ENCODE results near the gene OPHN1. TPM values are rescaled to one million over a fixed set of nuclear protein-coding genes. Genes with fewer than 3 reads are reported as not detected.
"Not testable (repeated sequence)": the region's sequence is repeated elsewhere in the genome, so short reads cannot be mapped to it uniquely, and the experiment has no call there.

The OPHN1 gene
- total RNA-seq, 1 experiment from 2014 or later = 2.6 TPM

DNA sequence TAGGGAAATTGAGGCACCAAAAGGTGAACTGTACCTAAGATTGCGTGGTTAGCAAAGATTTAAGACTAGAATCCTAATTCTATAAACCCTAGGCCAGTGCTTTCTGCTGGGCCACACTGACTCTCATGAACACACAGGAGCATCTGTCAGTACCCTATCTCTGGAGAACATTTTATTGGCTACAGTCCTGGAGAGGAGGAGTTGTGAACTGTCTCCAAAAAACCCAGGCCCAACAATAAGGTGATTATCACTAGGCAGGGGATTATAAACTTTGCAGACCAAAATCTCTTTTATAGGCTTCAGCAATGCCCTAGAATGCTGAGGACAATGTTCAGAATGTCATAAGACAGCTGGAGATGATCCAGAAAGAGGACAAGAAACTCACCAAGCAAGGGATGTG, 24.1 kb downstream of the OPHN1 start:
- Histone ChIP-seq H3K36me3 (replicated peaks; ENCODE audit: control insufficient read depth, insufficient read depth, low read length) (no peaks in the 10 kb centered on the region), H3K4me3 (ENCODE audit: insufficient read depth, low read depth, low read length) (no peak overlapping the region), H3K27me3 (ENCODE audit: control insufficient read depth, insufficient read depth, low read length) (no peaks in the 10 kb centered on the region)
- DNase-seq = no peak

DNA sequence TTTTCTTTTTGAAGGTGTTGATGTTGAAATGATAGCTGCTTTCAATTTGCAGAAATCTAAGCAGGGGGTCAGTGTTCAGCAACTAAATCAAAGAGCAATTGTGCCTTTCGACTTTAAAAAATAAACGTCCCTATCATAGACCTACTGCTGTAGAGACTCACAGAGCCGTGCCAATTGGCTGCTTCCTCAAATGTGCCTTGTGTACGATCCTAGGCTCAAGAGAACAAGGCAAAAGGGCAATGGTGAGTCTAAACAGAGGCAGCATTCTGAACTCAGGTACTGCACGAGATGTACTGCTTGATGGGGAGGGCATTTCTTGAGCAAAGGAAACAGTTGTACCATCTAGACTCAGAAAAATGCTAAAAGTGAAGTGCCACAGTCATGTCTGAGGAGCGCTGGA, 29.8 kb downstream of the OPHN1 start:
- no peak for DNase-seq
- H3K36me3 ChIP-seq (replicated peaks; ENCODE audit: control insufficient read depth, insufficient read depth, low read length) = no peaks in the 10 kb centered on the region
- no peak overlapping the region for H3K4me3 ChIP-seq (ENCODE audit: insufficient read depth, low read depth, low read length)
- H3K27me3 ChIP-seq (ENCODE audit: control insufficient read depth, insufficient read depth, low read length) = no peaks in the 10 kb centered on the region

DNA sequence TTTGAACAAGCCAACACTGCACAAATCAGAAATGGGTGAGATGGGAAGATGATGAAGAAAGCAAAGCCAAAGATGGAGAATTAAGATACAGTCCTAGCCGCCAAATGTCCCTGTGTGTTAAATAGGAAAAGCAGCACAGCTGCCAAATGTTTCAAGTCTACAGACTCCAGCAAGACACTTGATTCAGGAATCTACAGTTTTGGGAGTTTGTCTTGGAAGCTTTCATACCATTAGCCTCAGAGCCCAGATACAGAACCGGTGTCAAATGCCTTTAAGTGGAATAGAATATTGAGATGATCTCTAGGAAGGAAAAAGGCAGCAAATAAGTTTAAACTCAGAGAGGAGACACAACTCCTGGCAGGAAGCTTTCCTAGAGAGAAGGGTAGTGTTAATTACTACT, 30.3 kb downstream of the OPHN1 start:
- Histone ChIP-seq H3K36me3 (replicated peaks; ENCODE audit: control insufficient read depth, insufficient read depth, low read length) (no peaks in the 10 kb centered on the region), H3K27me3 (ENCODE audit: control insufficient read depth, insufficient read depth, low read length) (no peaks in the 10 kb centered on the region), H3K4me3 (ENCODE audit: insufficient read depth, low read depth, low read length) (no peak overlapping the region)
- no peak for DNase-seq

DNA sequence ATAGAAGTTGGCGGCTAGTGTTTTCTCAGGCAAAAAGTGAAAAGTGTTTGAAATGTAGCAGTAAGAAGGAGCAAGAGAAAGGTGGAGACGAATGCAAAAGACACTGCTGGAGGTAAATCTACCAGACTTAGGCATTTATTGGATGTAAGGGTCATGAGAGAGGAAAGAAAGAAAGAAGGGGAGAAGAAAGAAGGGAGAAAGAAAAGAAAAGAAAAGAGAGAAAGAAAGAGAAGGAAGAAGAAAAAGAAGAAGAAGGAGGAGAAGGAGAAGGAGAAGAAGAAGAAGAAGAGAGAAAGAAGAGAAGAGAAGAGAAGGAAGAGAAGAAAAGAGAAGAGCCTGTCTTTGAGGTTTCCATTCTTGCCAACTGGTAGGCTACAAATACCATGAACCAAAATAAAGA, 31.2 kb downstream of the OPHN1 start:
- H3K27me3 ChIP-seq (ENCODE audit: control insufficient read depth, insufficient read depth, low read length) = no peaks in the 10 kb centered on the region
- H3K36me3 ChIP-seq (replicated peaks; ENCODE audit: control insufficient read depth, insufficient read depth, low read length) = no peaks in the 10 kb centered on the region
- no peak for DNase-seq
- no peak overlapping the region for H3K4me3 ChIP-seq (ENCODE audit: insufficient read depth, low read depth, low read length)

DNA sequence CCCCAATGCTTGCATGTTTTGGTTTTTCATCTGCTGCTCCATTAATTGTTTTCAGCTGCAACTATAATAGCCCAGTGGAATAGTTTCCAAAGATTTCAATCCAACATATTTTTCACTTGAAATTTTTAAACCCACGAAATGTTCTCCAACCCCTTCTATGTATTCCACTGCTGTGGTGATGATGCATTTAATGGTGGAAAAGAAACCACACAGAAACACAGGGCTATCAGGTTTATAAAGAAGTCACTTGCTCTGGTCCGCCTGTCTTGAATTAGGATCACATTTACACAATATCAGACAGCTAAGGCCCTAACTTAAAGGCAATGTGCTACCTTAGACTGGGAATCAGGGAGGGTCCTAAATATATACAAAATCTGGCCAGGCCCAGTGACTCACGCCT, 35.0 kb downstream of the OPHN1 start:
- DNase-seq = no peak
- H3K4me3 ChIP-seq (ENCODE audit: insufficient read depth, low read depth, low read length) = no peak overlapping the region
- no peaks in the 10 kb centered on the region for H3K36me3 ChIP-seq (replicated peaks; ENCODE audit: control insufficient read depth, insufficient read depth, low read length)
- no peaks in the 10 kb centered on the region for H3K27me3 ChIP-seq (ENCODE audit: control insufficient read depth, insufficient read depth, low read length)

DNA sequence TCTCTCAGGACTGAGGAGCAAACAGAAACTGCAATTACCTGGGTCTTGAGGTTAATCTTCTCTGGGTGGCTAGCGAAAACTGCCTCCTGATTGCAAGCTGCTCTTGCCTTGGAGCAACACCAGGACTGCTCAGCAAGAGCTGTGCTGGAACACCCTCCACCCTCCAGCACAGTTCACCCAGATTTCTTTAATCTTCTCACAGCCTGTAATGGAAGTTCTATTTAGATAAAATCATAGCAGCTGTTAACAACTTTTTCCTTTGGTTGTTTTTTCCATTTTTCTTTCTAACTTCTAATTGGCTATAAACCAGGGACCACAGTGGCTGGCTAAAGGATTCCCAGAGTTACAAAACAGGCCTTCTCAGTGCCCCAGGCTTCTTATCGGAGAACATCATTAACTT, 36.3 kb downstream of the OPHN1 start:
- no peaks in the 10 kb centered on the region for H3K36me3 ChIP-seq (replicated peaks; ENCODE audit: control insufficient read depth, insufficient read depth, low read length)
- H3K4me3 ChIP-seq (ENCODE audit: insufficient read depth, low read depth, low read length) = no peak overlapping the region
- no peaks in the 10 kb centered on the region for H3K27me3 ChIP-seq (ENCODE audit: control insufficient read depth, insufficient read depth, low read length)
- no peak for DNase-seq

DNA sequence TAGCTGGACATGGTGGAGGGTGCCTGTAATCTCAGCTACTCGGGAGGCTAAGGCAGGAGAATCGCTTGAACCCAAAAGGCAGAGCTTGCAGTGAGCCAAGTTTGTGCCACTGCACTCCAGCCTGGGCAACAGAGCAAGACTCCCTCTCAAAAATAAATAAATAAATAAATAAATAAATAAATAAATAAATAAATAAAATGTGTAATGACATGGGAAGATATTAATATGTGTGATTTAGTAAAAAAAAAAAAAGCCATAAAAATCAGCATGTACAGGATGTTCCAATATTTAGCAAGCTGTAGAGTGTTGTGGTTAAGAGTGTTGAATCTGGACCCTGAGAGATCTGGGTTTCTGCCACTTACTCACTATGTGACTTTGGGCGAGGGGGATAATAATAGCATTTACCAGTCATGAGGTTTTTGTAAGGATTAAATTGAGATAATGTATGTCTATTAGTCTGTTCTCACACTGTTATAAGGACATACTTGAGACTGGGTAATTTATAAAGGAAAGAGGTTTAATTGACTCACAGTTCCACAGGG, 43.8 kb downstream of the OPHN1 start:
- not testable (repeated sequence) for H3K27me3 ChIP-seq (ENCODE audit: control insufficient read depth, insufficient read depth, low read length); DNase-seq; H3K36me3 ChIP-seq (replicated peaks; ENCODE audit: control insufficient read depth, insufficient read depth, low read length); H3K4me3 ChIP-seq (ENCODE audit: insufficient read depth, low read depth, low read length)

DNA sequence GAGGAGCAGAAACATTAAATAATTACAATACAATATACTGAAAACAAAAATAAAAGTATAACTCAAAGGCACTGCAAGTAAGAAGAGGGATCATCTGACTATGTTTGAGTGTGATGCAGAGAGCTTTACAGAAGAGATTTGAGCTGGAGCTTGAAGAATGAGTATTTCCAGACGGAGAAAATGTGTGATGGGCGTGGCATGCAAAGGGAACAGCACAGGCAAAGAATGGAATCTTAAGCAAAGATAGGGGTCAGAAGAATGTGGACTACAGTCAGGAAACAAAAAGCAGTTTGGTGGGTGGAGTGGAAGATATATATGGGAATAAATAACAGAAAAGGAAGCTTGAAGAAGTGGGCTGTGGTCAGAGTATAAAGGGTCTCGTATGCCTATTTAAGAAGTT, 45.5 kb downstream of the OPHN1 start:
- DNase-seq = no peak
- Histone ChIP-seq H3K27me3 (ENCODE audit: control insufficient read depth, insufficient read depth, low read length) (no peaks in the 10 kb centered on the region), H3K4me3 (ENCODE audit: insufficient read depth, low read depth, low read length) (no peak overlapping the region), H3K36me3 (replicated peaks; ENCODE audit: control insufficient read depth, insufficient read depth, low read length) (no peaks in the 10 kb centered on the region)

DNA sequence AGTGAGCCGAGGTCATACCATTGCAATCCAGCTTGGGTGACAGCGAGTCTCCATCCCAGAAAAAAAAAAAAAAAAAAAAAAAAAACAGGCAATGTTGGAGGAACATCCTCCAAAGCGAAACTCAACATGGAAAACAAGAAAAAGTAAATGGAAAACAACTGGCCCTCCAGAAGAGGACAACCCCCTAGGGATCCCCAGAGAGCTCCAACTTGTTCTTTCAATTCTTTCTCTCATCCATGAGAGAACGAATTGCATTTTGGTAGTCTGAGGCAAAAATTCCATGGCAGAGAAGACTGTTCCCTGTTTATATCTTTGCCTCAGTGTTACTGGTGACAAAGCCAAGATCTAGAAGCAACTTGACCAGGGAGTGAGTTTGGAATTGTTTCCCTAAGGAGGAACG, 49.8 kb downstream of the OPHN1 start:
- H3K36me3 ChIP-seq (replicated peaks; ENCODE audit: control insufficient read depth, insufficient read depth, low read length) = no peaks in the 10 kb centered on the region

DNA sequence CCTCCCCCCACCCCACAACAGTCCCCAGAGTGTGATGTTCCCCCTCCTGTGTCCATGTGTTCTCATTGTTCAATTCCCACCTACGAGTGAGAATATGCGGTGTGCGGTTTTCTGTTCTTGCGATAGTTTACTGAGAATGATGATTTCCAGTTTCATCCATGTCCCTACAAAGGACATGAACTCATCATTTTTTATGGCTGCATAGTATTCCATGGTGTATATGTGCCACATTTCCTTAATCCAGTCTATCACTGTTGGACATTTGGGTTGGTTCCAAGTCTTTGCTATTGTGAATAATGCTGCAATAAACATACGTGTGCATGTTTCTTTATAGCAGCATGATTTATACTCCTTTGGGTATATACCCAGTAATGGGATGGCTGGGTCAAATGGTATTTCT, 55.7 kb downstream of the OPHN1 start:
- DNase-seq; H3K27me3 ChIP-seq (ENCODE audit: control insufficient read depth, insufficient read depth, low read length); H3K4me3 ChIP-seq (ENCODE audit: insufficient read depth, low read depth, low read length); H3K36me3 ChIP-seq (replicated peaks; ENCODE audit: control insufficient read depth, insufficient read depth, low read length): not testable (repeated sequence)

More for the DNA sequence above, 49.8 kb downstream of the OPHN1 start:
- no peaks in the 10 kb centered on the region for H3K27me3 ChIP-seq (ENCODE audit: control insufficient read depth, insufficient read depth, low read length)
- H3K4me3 ChIP-seq (ENCODE audit: insufficient read depth, low read depth, low read length) = no peak overlapping the region
- DNase-seq = no peak

DNA sequence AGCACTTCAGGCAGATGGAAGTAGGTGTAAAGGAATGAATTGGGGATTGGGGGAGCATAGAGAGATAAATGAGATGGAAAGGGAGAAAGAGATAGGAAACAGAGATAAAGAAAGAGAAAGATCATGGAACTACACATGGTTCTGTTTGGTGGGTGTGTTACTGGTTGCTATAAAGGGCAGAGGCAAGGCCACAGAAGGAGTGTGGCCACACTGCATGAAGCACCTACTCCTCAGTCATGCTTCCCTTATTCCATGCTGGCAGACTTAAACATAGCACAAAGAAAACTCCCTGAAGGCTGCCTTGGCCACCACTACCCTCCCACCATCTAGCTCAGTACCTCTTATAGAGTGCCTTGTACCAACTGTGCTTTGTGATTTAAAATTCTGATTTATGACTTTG, 56.9 kb downstream of the OPHN1 start:
- H3K27me3 ChIP-seq (ENCODE audit: control insufficient read depth, insufficient read depth, low read length) = no peaks in the 10 kb centered on the region
- no peak for DNase-seq
- H3K36me3 ChIP-seq (replicated peaks; ENCODE audit: control insufficient read depth, insufficient read depth, low read length) = no peaks in the 10 kb centered on the region
- no peak overlapping the region for H3K4me3 ChIP-seq (ENCODE audit: insufficient read depth, low read depth, low read length)

DNA sequence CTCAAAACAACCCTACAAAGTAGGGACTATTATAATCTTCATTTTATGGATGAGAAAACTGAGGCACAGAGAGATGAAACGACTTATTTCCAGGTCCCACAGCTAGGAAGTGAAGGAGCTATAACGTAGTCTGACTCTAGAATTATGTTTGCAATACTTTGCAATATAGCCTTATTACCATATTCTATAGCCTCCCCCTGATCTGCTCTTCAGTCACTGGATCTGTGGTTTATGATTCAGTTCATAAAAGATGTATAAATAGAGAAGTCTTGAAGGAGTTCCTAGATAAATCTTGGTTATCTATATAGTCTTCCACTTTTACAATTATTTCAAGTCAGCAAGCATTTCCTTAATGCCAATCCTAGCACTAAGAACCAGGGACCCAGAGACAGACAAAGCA, 57.5 kb downstream of the OPHN1 start:
- H3K27me3 ChIP-seq (ENCODE audit: control insufficient read depth, insufficient read depth, low read length) = no peaks in the 10 kb centered on the region
- no peak overlapping the region for H3K4me3 ChIP-seq (ENCODE audit: insufficient read depth, low read depth, low read length)
- DNase-seq = no peak
- H3K36me3 ChIP-seq (replicated peaks; ENCODE audit: control insufficient read depth, insufficient read depth, low read length) = no peaks in the 10 kb centered on the region

DNA sequence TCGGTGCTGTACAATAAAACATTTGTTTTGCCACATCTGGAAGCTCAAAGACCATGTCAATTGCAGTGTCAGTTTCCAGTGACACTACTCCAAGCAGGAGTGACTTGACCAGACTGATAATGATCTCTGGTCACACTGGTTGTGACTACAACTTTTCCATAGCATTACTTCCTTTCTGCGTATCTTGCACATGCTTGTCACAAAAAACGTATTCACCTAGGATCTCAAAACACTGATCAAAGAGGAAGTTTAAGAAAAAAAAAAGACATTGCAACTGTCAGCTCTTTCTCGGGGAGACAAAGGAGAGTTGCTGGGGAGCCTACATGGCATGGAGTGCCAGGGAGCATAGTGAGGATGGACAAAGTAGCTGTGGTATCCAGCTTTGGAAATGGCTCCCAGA, 60.6 kb downstream of the OPHN1 start:
- no peaks in the 10 kb centered on the region for H3K36me3 ChIP-seq (replicated peaks; ENCODE audit: control insufficient read depth, insufficient read depth, low read length)
- H3K27me3 ChIP-seq (ENCODE audit: control insufficient read depth, insufficient read depth, low read length) = no peaks in the 10 kb centered on the region
- DNase-seq = no peak
- H3K4me3 ChIP-seq (ENCODE audit: insufficient read depth, low read depth, low read length) = no peak overlapping the region

DNA sequence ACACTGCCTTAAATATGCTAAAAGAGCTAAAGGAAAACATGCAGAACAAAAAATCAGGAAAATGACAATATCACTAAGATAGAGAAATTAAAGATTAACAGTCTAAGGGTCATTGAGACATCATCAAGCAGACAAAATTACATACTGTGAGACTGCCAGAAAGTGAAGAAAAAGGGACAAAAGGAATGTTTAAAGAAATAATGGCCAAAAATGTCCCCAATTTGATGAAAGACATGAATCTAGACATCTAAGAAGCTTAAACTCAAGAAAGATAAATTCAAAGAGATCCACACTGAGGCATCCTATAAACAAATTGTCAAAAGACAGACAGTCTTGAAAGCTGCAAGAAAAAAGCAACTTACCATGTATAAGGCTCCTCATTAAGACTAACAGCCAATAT, 63.7 kb downstream of the OPHN1 start:
- no peak for DNase-seq
- H3K27me3 ChIP-seq (ENCODE audit: control insufficient read depth, insufficient read depth, low read length) = no peaks in the 10 kb centered on the region
- no peaks in the 10 kb centered on the region for H3K36me3 ChIP-seq (replicated peaks; ENCODE audit: control insufficient read depth, insufficient read depth, low read length)
- H3K4me3 ChIP-seq (ENCODE audit: insufficient read depth, low read depth, low read length) = no peak overlapping the region

DNA sequence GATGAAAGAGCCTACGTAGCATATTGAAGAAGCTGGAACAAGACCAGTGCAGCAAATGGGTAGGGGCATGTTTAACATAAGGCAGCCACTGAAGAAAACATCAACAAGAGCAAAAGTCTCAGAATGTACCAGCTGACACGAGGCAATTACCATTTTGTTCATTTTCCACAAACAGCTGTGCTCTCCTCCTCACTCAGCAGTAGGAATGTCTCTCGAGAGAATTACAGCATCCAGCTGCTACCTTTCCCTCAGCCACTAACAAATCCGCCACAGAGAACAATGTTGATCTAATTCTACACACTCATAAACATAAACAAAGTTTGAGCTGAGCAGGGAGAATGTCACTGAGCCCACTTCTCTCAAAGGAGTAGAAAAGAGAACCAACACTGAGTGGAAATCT, 68.0 kb downstream of the OPHN1 start:
- Histone ChIP-seq H3K4me3 (ENCODE audit: insufficient read depth, low read depth, low read length) (no peak overlapping the region), H3K27me3 (ENCODE audit: control insufficient read depth, insufficient read depth, low read length) (no peaks in the 10 kb centered on the region), H3K36me3 (replicated peaks; ENCODE audit: control insufficient read depth, insufficient read depth, low read length) (no peaks in the 10 kb centered on the region)
- DNase-seq = no peak

DNA sequence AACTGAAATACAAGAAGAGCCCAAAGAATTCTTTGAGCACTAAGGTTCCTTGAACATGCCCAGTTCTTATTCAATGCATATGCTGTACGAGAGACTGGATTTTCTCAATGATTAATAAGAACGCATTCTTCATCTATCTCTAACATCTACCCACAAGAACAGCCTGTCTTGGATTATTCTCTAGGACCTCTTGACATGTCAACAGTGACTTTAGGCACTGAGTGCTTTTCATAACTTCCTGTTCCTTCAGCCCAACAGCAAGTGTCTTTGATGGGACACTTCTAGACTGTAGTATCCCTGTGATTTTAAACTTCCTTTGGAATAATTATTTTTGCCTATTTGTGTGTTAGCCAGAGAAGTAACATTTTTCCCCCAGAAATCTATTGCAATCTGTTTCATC, 69.3 kb downstream of the OPHN1 start:
- Histone ChIP-seq H3K27me3 (ENCODE audit: control insufficient read depth, insufficient read depth, low read length) (no peaks in the 10 kb centered on the region), H3K4me3 (ENCODE audit: insufficient read depth, low read depth, low read length) (no peak overlapping the region), H3K36me3 (replicated peaks; ENCODE audit: control insufficient read depth, insufficient read depth, low read length) (no peaks in the 10 kb centered on the region)
- DNase-seq = no peak

Measured in H7 (cell line).